ENCODE data around the gene PLXNA1. TPM values are rescaled to one million over a fixed set of nuclear protein-coding genes. Genes with fewer than 3 reads are reported as not detected.

Gene PLXNA1
- total and polyA plus RNA-seq, 9 of the 15 experiments (the other 6 are each of a cell fraction or from before 2014, with no cell fraction given): 0.23 to 59.9 (median 16.8) TPM

- intact Hi-C loops (cut with micrococcal nuclease): no loop called here
- POLR2A ChIA-PET: interaction anchor here (0.7 to 1.1 kb wide), 2 partner anchors 19 to 36 kb away, joined by 3 to 4 read pairs; no protein-coding TSS in a partner anchor
These were observed 19.4 kb upstream of the PLXNA1 start for GRCh38 chr3:126963261-126964190.

GRCh38 chr3:126964261-126964660 is 18.7 kb upstream of the PLXNA1 start:
- H4K20me1 ChIP-seq (replicated peaks; ENCODE audit: control insufficient read depth, insufficient read depth, low read length): no peaks in the 10 kb centered on the region
- ATAC-seq (no peak), FAIRE-seq (no peak), DNase-seq (ENCODE audit: extremely low read depth in 1 of 4, low spot score in 3 of 4) (no peak)
- no peaks in the 10 kb centered on the region; the same call in 2 of the 3 replicates for H3K79me2 ChIP-seq (ENCODE audit: control insufficient read depth, insufficient read depth, low read length)
- H3K4me2 ChIP-seq (ENCODE audit: insufficient read depth, low read length): no peak overlapping the region
- intact Hi-C loops (cut with micrococcal nuclease) (no loop called here), in situ Hi-C loops (cut with MboI) (no loop called here)
- 73% methylated on average over 6 of the region's 7 CpGs for WGBS (ENCODE audit: insufficient coverage, low coverage, missing lambda C conversion rate)
- H3K4me1 ChIP-seq (replicated peaks in 1 of 2; ENCODE audit: control insufficient read depth in 2 of 2, insufficient read depth in 2 of 2, low read length in 2 of 2): peaks cover 9 to 19% of the 10 kb centered on the region in 2 experiments; a peak in 4 of 5 replicates
- H3K9me1 ChIP-seq (ENCODE audit: control insufficient read depth, insufficient read depth, low read length): no peaks in the 10 kb centered on the region
- H3K4me3 ChIP-seq: no peak overlapping the region
- BruUV-seq (replicated peaks): no TSS peak
- H3K9ac ChIP-seq (ENCODE audit: insufficient read depth in 1 of 2, low read depth in 2 of 2, low read length in 2 of 2): no peak overlapping the region
- H3K36me3 ChIP-seq (ENCODE audit: control insufficient read depth, insufficient read depth, low read length): no peaks in the 10 kb centered on the region
- POLR2A ChIA-PET: no interaction called here
- no peaks in the 10 kb centered on the region for H3K27me3 ChIP-seq (ENCODE audit: control insufficient read depth in 2 of 2, insufficient read depth in 2 of 2, low read length in 2 of 2)
- CTCF ChIA-PET (ENCODE audit: low intra/inter-chr PET ratio): no interaction called here
- no peaks in the 10 kb centered on the region for H3K9me3 ChIP-seq (replicated peaks; ENCODE audit: control insufficient read depth, insufficient read depth, low read depth, low read length)
- no peak overlapping the region for H2AFZ ChIP-seq (ENCODE audit: low read depth, low read length)
- H3K27ac ChIP-seq (ENCODE audit: extremely low read depth, low read depth, low read length): no peak overlapping the region
- TF ChIP-seq ZNF407 (IDR thresholded peaks at IDR 0.05; ENCODE audit: low read depth) (no peak), JUND (IDR thresholded peaks at IDR 0.05; ENCODE audit: borderline replicate concordance, low read depth, low read length) (no peak), JUND (tag; IDR thresholded peaks at IDR 0.05; ENCODE audit: borderline replicate concordance, low read depth, low read length) (no peak), KDM1A (IDR thresholded peaks at IDR 0.05) (0 out of 4 replicates have a peak, but pooled peaks of 1 of the 2 experiments have one; percentile 21)

More at GRCh38 chr3:126963261-126964190, 19.4 kb upstream of the PLXNA1 start:
- no peaks in the 10 kb centered on the region; the same call in 2 of the 3 replicates for H3K79me2 ChIP-seq (ENCODE audit: control insufficient read depth, insufficient read depth, low read length)
- ATAC-seq (no peak), FAIRE-seq (no peak), DNase-seq (ENCODE audit: extremely low read depth in 1 of 4, low spot score in 3 of 4) (no peak)
- no peaks in the 10 kb centered on the region for H3K9me3 ChIP-seq (replicated peaks; ENCODE audit: control insufficient read depth, insufficient read depth, low read depth, low read length)
- H3K9me1 ChIP-seq (ENCODE audit: control insufficient read depth, insufficient read depth, low read length): no peaks in the 10 kb centered on the region
- peaks cover 9 to 19% of the 10 kb centered on the region in 2 experiments; a peak in 4 of 5 replicates for H3K4me1 ChIP-seq (replicated peaks in 1 of 2; ENCODE audit: control insufficient read depth in 2 of 2, insufficient read depth in 2 of 2, low read length in 2 of 2)
- in situ Hi-C loops (cut with MboI): no loop called here
- H3K4me3 ChIP-seq: no peak overlapping the region
- no peak overlapping the region for H3K4me2 ChIP-seq (ENCODE audit: insufficient read depth, low read length)
- no peaks in the 10 kb centered on the region for H3K36me3 ChIP-seq (ENCODE audit: control insufficient read depth, insufficient read depth, low read length)
- no peaks in the 10 kb centered on the region for H3K27me3 ChIP-seq (ENCODE audit: control insufficient read depth in 2 of 2, insufficient read depth in 2 of 2, low read length in 2 of 2)
- H4K20me1 ChIP-seq (replicated peaks; ENCODE audit: control insufficient read depth, insufficient read depth, low read length): no peaks in the 10 kb centered on the region
- H3K27ac ChIP-seq (ENCODE audit: extremely low read depth, low read depth, low read length): no peak overlapping the region
- 38% methylated on average over 5 of the region's 7 CpGs for WGBS (ENCODE audit: insufficient coverage, low coverage, missing lambda C conversion rate)
- no peak overlapping the region for H2AFZ ChIP-seq (ENCODE audit: low read depth, low read length)
- BruUV-seq (replicated peaks): no TSS peak
- CTCF ChIA-PET (ENCODE audit: low intra/inter-chr PET ratio): no interaction called here
- no peak overlapping the region for H3K9ac ChIP-seq (ENCODE audit: insufficient read depth in 1 of 2, low read depth in 2 of 2, low read length in 2 of 2)
- no peak for TF ChIP-seq MXI1 (IDR thresholded peaks at IDR 0.05; ENCODE audit: low read depth, low read length)

Measured in K562 (cell line).